Gastroesophageal sphincter (tissue), 3 donors: ENCODE results near the gene PIWIL4.

Experiments used
- CTCF ChIP-seq, 4 experiments: fragments of 200-600 bp in 2 of 4; fragments of 450-650 bp in 2 of 4; sonication (generic) in 1 of 4; IDR thresholded peaks; one replicate each; pipeline ENCODE4 v1.5.1; 2017 to 2019; ENCODE audit warnings: antibody characterized with exemption in 4 of 4, mild to moderate bottlenecking in 2 of 4, moderate library complexity in 2 of 4
- POLR2A ChIP-seq, 2 donors: fragments of 450-650 bp; IDR thresholded peaks; one replicate each; pipeline ENCODE4 v1.6.1; 2017; ENCODE audit warnings: antibody characterized with exemption in 2 of 2, mild to moderate bottlenecking in 2 of 2, moderate library complexity in 1 of 2
- POLR2AphosphoS5 ChIP-seq: sonication (generic); formaldehyde crosslinking; IDR thresholded peaks from one replicate; pipeline ENCODE4 v1.6.1; 2017; ENCODE audit warnings: antibody characterized with exemption

- no peak for TF ChIP-seq CTCF (IDR thresholded peaks at IDR 0.05)
- TF ChIP-seq POLR2AphosphoS5, result no peak
- no peak for TF ChIP-seq POLR2A (IDR thresholded peaks at IDR 0.05)
Observed at GRCh38 chr11:94665116-94665659, 98.0 kb downstream of the PIWIL4 start.
